HG03066 (cell line): ENCODE data around the gene ADAR.

ENCODE experiments used
- ATAC-seq: cut with Tn5 transposase; IDR thresholded peaks from one replicate; pipeline ENCODE4 v1.9.1; 2021; ENCODE audit warnings: low read depth; ENCODE audit not compliant: unreplicated experiment

ADAR gene

DNA sequence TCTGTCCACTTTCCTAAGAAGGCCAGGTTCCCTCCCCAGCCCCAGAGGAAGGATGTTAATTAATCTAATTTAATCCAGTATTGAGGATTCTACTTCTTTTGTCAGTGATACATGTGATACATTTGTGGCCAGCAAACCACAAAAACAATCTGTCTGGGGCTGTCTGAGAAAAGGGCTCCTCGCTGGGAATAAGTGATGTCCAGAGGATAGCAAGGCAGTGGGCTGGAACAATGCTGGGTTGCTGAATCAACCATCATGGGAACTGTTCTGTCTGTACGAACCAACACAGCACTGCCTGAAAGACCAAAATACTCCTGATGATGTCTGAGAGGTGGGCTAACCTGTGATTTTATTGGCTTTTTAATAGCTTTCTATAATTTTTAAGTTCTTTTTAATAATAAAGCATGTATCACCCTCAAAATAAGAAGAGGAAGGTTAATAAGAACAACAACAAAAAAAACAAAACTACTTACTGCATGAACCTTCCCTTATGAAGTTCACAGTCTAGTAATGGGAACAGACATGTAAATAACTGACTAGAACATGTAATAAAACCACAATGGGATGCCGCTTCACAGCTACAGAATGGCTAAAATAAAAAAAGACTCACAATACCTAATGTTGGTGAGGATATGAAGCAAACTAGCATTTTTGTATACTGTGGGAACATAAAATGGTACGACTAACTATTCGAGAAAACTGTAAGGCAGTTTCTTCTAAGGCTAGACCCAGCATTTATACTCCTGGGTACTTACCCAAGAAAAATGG, 11.4 kb upstream of the ADAR start:
- no peak for ATAC-seq

DNA sequence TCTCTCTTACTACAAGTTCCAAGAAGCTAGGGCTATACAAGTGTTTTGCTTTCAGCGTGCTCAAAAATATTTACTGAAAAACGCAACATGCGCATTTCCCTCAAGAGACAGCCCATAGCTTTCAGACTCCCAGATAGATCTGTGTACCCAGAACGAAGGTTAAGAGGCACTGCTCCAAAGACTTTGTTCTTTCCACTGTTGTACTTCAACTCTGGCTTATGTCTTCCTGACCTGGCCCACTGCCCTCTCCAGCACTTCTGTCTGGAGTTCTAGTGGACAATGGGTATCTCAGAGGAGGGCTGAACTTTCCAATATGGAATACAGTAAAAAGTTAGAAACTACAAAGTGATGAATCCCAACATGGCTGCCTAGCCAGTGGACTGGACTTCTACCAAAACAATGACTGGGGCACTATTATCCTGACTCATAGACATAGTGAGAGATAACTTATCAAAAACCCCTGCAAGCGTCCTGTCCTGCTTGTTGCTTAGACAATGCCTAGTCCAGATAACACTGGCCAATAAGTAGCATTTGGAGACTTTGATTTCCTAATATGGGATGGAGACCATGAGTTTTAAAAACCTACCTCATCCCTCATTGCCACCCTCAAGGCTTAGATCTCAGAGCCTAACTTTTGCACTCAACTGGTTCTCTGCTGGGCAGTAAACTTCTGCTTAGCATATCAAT, 8.8 kb upstream of the ADAR start:
- ATAC-seq, result no peak

DNA sequence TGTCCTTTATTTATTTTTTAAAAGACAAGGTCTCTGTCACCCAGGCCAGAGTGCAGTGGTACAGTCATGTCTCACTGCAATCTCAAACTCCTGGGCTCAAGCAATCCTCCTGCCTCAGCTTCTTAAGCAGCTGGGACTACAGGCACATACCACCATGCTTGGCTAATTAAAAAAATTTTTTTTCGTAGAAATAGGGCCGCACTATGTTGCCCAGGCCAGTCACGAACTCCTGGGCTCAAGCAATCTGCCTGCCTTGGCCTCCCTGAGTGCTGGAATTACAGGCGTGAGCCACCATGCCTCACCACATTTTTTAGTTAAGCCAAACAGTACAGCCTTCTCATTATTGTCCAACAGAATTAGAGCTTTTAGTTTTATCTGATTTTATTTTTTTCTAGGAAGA, 7.4 kb upstream of the ADAR start:
- no peak for ATAC-seq

DNA sequence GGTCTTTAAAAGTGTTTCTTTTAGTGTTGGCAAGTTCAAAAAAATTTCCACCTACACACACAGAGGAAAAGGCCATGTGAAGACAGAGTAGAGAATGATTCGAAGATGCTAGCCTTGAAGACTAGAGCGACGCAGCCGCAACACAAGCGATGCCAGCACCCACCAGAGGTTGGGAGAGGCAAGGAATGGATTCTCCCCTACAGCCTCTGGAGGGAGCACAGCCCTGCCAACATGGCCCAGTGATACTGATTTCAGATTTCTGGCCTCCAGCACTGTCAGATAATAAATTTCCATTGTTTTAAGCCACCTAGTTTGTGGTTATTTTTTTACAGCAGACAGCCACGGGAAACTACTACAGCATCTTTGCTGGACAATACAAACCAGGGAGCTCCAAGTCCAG, 6.9 kb upstream of the ADAR start:
- no peak for ATAC-seq

DNA sequence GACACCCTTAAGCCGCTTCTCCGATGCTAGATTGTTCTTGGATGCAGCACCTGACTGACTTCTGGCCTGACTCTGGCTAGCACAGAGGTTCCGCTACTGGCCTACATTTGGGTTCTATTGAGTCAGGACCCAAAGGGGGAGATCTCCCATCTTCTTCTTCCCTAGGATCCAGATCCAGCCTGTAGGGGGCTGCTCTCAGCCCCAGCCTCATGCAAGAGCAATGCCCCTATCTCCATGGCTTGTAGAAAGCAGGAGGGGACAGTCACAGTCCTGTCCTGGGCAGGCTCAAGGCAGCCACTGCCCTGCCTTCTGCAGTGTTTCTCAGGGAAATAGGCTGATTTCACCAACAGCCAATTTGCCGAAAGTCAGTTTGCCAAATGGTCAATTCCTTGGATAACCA, 6.3 kb upstream of the ADAR start:
- no peak for ATAC-seq

DNA sequence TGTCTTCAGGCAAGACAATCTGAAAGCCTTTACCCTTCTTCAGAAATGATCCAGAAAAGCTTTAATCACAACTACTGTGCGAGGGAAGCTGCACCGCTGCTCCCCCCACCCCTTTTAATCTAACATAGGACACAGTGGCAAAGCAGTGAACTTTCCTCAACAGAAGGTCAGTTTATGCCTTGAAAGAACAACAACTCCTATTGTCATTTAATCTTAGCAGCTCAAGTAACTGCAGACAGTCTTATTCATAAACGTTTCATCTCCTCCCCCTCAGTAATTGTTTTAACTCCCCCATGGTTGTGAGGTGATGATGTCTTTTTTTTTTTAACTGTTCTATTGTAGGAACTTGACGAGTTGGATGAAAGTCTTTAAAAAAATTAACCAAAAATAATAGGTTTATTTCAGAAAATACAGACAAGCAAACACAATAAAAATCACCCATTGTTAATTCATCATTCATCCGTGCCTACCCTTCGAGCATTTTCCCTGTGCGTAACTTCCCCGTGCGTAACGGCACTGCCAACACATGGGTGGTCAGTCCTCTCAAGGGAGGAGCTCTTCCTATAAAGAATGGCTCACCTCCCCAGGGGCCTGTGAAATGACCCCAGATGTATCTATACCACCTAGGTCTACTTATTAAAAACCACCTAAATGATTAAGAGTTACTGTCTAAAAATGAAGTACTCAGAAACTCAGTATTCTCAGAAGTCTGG, 3.3 kb upstream of the ADAR start:
- ATAC-seq, result no peak

DNA sequence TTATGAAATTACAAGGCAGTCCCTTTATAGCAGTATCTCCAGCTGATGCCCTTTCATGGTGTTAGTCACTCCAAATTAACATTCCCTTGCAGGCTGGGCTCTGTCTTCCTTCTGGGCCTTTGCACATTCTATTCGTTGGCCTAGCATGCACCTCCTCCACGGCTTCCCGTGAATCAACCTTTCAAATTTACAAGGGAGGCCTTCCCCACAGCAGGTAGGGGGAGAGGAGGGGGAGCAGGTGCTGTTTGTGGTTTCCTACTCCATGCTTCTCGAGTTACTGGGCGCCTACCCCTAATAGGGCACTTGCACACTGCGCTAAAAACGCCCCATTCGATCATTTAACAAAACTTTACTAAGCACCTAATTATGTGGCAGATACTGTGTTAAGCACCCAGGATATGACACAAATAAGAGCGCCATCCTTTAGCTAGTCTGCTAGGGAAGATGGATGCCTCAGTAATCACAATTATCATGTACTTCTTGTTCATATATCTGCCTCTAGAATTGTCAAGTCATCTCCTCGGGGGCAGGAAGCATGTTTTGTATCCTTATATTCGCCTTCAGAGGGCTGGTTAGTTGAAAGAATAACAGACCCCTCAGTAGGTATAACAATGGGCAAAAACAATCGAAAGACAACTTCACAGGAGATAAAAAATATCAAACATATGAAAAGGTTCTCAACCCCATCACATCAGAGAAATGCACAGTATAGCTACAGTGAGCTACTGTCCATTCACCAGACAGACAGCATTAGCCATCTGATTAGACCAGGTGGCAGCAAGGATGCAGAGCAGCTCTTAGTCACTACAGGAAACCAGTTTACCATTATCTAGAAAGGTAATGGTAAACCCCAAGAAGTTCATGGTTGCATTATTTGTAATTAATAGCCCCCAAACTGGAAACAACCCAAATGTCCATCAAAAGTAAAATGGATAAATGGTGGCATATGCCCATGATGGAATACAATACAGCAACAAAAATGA, 1.7 kb upstream of the ADAR start:
- no peak for ATAC-seq

DNA sequence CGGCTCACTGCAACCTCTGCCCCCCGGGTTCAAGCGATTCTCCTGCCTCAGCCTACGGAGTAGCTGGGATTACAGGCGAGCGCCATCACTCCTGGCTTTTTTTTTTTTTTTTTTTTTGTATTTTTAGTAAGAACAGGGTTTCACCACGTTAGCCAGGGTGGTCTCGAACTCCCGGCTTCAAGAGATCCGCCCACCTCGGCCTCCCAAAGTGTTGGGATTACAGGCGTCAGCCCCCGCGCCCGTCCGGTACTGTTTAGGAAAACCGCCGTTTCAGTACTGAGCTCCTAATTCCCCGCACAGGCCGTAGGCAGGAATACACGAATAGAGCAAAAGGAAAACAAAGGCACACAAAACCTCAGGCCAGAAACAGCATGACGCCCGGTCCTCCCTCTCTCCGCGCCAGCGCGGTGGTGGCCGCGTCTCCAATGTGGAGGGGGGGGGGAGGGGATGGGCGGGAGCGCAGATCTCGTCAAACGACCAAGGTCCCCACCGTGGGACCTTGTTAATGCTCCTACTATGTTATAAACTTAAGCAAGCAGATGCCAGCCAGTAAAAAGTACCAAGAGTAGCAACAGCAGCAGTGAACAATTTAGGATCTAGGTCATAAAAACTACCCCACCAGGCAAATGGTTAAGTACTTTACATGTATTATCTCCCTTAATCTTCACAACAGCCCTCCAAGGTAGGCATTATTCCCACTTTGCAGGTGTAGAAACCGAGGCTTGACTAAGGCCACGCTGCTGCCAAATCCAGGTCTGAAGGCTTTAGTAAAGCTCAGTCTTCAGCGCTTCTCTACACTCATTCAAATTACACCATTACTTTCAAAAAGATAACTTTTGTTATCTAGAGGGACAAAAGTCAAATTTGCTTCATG, 648 bp upstream of the ADAR start:
- no peak for ATAC-seq

DNA sequence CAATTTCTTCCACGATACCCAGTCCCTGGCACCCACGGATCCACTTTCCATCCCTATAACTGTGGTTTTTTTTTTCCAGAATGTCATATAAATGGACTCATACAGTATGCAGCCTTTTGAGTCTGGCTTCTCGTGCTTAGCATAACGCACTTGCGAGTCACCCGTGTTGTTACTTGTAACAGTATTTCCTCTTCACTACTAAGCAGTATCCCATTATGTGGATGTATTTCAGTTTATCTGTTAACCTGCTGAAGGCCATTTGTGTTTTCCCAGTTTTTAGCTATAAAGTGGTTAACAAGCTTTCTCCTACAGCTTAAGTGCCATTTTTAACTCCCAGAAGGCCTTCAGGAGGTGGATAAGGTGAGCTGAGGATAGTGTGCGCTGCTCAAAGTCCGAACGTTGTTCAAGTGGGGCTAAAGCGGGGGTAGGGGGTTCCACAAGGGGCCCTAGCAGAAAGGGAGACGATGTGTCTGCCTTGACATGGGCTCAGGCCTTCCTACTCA, 829 bp downstream of the ADAR start:
- no peak for ATAC-seq

DNA sequence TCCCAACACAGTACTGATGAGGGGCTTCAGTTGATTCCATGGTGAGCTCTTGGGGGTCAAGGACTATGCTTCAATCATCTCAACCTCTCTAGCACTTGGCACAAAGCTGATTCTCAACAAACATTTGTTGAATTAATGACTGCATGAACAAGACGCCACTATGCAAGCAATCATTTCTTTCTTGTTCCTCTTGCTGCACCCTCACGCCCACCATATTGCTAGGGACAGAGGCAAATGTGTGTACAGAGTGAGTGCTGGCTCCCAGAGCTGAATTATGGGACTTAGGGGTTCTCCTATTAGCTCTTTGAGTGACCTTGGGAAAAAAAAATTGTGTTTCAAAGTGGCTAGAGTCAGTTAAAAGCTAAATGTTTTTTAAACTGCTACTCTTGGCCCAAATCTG, 2.5 kb downstream of the ADAR start:
- ATAC-seq, result no peak

DNA sequence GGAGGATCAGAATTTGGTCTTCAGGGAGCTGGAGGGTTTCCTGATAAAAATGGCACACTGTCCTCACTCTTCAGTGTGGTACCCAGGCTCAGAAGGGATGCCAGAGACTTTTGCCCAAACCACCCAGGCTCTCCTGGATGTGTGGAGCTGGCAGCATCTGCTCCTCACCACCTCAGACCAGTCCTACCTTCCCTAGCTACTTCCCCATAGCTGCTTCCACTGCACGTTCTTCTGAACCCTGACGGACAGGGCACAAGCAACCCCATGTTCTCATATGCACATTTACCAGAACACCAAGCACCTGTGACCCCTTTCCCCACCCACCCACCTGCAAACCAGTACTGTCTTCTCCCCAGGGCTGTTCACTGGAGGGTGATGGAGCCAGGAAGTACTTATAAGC, 4.7 kb downstream of the ADAR start:
- no peak for ATAC-seq

DNA sequence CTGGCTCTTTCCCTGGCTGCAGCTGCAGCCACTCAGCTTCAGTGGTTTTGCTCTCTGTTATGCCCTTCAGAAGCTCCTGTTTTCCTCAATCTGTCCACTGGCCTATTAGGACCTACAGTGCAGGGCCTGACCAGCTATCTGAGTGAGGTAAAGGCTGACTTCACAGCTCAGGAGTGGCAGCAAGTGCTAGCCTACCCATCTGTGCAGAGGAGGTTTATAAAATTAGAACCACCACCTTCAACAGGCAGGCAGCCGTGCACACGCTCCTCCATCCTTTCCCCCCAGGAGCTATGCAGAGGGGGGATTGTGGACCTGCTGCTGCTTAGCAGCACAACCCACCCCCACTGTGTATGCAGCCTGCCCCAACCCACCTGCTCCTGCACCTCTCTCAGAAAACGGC, 8.3 kb downstream of the ADAR start:
- ATAC-seq, result no peak

DNA sequence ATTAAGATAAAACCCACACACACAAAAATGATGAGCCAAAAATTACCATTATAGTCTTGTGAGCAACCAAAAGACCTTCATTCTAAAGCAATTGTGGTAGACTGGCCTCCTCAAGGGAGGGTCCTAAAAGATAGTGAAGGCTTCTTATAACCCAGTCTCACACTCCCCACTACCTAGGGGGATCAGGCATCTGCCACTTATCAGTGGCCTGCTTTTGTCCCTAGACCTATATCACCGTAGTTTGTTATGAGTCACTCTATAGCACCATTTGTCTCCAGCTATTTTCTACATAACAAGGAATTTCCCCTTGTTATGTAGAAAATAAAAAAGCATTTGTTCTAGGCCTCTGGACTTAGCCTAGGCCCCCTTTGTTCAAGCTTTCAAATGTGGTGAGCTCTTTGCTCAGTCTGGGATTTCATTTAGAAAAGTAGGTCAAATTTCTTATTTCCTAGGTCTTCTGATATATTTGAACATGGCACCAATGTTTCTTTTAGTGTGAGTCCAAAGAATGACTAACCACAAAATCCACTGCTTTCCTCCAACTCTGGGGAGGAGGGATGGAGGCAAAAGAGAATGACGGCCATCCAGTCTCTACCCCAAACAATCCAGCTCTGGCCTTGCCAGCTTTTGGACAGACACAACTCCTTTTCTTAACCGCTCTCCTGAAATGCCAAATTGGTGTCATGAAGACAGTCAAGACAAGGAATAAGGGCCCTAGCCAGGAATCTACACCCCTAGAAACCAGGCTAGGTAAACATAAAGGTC, 8.9 kb downstream of the ADAR start:
- ATAC-seq, result no peak

DNA sequence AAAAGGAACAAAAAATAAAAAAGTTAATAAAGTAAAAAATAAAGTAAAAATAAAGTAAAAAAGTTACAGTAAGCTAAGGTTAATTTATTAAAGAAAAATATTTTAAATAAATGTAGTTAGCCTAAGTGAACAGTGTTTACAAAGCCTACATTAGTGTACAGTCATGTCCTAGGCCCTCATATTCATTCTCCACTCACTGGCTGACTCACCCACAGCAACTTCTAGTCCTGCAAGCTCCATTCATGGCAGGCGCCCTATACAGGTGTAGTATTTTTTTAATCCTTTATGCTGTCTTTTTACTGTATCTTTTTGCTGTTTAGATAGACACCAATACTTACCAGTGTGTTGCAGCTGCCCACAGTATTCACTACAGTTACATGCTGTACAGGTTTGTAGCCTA, 12.4 kb downstream of the ADAR start:
- ATAC-seq, result no peak

DNA sequence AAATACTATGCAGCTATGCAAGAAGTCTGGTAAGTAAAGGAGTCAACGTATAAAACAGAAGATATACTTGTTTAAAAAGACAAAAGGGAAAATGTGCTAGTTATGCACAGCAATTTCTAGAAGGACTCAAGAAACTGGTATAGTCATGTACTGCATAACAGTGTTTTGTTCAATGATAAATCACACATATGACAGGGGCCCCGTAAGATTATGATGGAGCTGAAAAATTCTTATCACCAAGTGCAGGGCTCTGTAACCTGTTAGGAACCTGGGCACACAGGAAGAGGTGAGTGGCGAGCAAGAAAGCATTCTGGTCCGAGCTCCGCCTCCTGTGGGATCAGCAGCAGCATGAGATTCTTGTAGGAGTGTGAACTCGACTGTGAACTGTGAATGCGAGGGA, 13.2 kb downstream of the ADAR start:
- ATAC-seq, result no peak

DNA sequence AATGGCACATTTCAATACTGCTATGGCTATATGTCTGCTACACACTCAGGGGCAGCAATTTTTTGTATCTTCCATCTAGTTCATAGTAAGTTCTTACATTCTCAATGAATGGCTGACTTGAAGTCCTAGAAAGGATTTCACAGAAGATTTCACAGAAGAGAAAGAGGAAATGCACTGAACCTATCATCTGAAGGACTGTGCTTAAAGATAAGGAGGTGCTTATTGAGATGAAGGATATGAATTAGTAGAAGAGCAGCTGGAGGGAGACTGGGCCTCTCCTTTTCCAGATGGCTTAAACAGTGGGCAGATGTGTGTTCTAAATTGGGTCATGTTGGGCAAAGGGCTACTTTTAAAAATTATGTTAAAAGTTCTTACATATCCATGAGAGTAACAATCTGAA, 14.6 kb downstream of the ADAR start:
- no peak for ATAC-seq

DNA sequence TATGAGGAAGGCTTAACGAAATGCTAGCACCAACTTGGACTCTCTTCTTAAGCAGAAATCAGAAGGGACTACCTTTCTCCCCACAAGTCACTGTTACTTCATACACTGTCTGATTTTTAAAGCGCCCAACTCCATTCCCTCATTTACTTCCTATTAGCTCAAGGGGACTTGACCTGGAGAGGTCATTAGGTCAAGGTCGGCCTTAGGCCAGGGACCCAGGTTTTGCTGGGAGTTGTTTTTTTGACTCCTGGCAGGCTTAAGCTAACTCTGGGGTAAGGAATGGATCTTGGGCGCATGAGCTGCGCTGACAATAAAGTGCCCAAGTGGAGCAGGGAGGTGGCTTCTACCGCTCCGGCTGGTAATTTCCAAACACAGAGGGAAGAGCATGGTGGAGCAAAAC, 16.8 kb downstream of the ADAR start:
- ATAC-seq, result no peak

DNA sequence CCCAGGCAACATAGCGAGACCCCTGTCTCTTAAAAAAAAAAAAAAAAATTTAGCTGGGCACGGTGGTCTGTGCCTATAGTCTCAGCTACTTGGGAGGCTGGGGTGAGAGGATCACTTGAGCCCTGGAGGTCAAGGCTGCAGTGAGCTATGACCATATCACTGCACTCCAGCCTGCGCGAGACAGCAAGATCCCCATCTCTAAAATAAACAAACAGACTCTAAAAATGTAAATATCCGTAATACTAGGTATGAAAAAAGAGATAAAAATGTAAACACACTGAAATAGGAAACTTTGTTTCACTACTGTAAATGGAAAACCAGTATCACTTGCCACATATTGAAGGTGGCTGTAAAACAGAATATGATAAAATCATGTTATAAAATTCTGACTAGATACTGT, 17.2 kb downstream of the ADAR start:
- no peak for ATAC-seq

DNA sequence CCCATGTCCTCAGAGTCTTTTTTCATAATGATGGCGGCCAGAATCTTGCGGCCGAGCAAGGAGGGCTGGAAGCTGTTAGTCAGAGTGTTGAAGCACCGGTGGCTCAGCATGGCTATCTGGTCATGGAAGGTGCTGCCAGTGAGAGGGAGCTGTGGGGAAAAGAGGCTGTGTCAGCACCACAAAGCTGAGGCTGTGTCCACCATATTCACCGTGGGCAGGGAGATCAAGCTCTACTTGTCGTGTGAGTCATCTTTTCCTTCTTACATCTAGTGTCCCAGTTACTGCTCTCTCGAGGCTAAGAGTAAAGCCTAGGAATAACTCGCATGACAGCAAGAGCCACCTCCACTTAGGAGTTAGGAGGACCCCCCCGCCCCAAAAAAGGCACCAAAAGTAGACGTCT, 18.2 kb downstream of the ADAR start:
- no peak for ATAC-seq
